HCEC 1CT (cell line): ENCODE data around the gene PLCB3.
"Not testable (repeated sequence)": the region's sequence is repeated elsewhere in the genome, so short reads cannot be mapped to it uniquely, and the experiment has no call there.

Source experiments
- DNase-seq: peaks from one replicate; pipeline ENCODE4 v3.0.0-alpha.2; 2017

The PLCB3 gene

GRCh38 chr11:64306563-64306875, 55.2 kb downstream of the PLCB3 start:
- DNase-seq, result no peak

GRCh38 chr11:64306876-64307622, 55.7 kb downstream of the PLCB3 start:
- DNase-seq, result no peak

GRCh38 chr11:64307795-64308194, 56.5 kb downstream of the PLCB3 start:
- DNase-seq, result not testable (repeated sequence)

GRCh38 chr11:64312947-64313346, 61.6 kb downstream of the PLCB3 start:
- DNase-seq, result no peak

GRCh38 chr11:64313491-64314145, 62.3 kb downstream of the PLCB3 start:
- no peak for DNase-seq

GRCh38 chr11:64314146-64314804, 62.9 kb downstream of the PLCB3 start:
- DNase-seq, result no peak

GRCh38 chr11:64314805-64315561, 63.7 kb downstream of the PLCB3 start:
- DNase-seq, result no peak

GRCh38 chr11:64315667-64316526, 64.6 kb downstream of the PLCB3 start:
- DNase-seq, result not testable (repeated sequence)

GRCh38 chr11:64316672-64317324, 65.5 kb downstream of the PLCB3 start:
- DNase-seq, result peak; percentile 12

- DNase-seq, result peak; percentile 96
These were observed 66.1 kb downstream of the PLCB3 start, which contains the start of gene TRMT112 for GRCh38 chr11:64317325-64317960. TSS of gene TRMT112 (minus strand) at chr11:64317559. CDS start at chr11:64317526, 33 bp downstream.

GRCh38 chr11:64317961-64318765, 66.8 kb downstream of the PLCB3 start, which contains the start of gene PRDX5:
TSS of gene PRDX5 (plus strand) at chr11:64318121. CDS start at chr11:64318216, 95 bp downstream.
- DNase-seq, result peak; percentile 95
